H9 (cell line): ENCODE results near the gene C10orf71. TPM values are rescaled to one million over a fixed set of nuclear protein-coding genes. Genes with fewer than 3 reads are reported as not detected.

Source experiments
- DNase-seq: peaks from one replicate; pipeline ENCODE4 v3.0.0-alpha.2; 2017
- H2AFZ ChIP-seq: one replicate; pipeline ENCODE4 v1.6.1; 2013; ENCODE audit warnings: mild to moderate bottlenecking, low read length, control low read depth, moderate library complexity
- H2AK5ac ChIP-seq: 2 replicates; pipeline ENCODE4 v1.6.1; 2013; ENCODE audit warnings: low read length, control low read depth, mixed read lengths; ENCODE audit not compliant: insufficient read length
- H2BK120ac ChIP-seq: one replicate; pipeline ENCODE4 v1.6.1; 2013; ENCODE audit warnings: low read depth, mild to moderate bottlenecking, low read length, control low read depth, inconsistent platforms; ENCODE audit not compliant: poor library complexity, severe bottlenecking
- H2BK12ac ChIP-seq: 2 replicates; pipeline ENCODE4 v1.6.1; 2013; ENCODE audit warnings: low read length, control low read depth, mixed read lengths, low read depth; ENCODE audit not compliant: insufficient read length
- H2BK15ac ChIP-seq: 2 replicates; pipeline ENCODE4 v1.6.1; 2013; ENCODE audit warnings: low read depth, low read length, control low read depth
- H2BK20ac ChIP-seq: one replicate; pipeline ENCODE4 v1.6.1; 2013; ENCODE audit warnings: low read depth, mild to moderate bottlenecking, low read length, control low read depth, inconsistent platforms; ENCODE audit not compliant: poor library complexity, severe bottlenecking
- H2BK5ac ChIP-seq: 2 replicates; pipeline ENCODE4 v1.6.1; 2013; ENCODE audit warnings: low read length, control low read depth, mixed read lengths; ENCODE audit not compliant: insufficient read length
- H3K14ac ChIP-seq: 2 replicates; pipeline ENCODE4 v1.6.1; 2013; ENCODE audit warnings: low read length, control low read depth; ENCODE audit not compliant: insufficient read depth
- H3K18ac ChIP-seq: 2 replicates; pipeline ENCODE4 v1.6.1; 2013; ENCODE audit warnings: low read depth, mild to moderate bottlenecking, mixed read lengths, low read length, control low read depth; ENCODE audit not compliant: insufficient read length
- H3K23ac ChIP-seq: 2 replicates; pipeline ENCODE4 v1.6.1; 2013; ENCODE audit warnings: low read length, control low read depth, mixed read lengths, low read depth; ENCODE audit not compliant: insufficient read length
- H3K23me2 ChIP-seq: 2 replicates; pipeline ENCODE4 v1.6.1; 2013; ENCODE audit warnings: low read depth, mild to moderate bottlenecking, mixed read lengths, low read length, control low read depth; ENCODE audit not compliant: insufficient read length, poor library complexity, severe bottlenecking
- H3K27ac ChIP-seq: 2 replicates; pipeline ENCODE4 v1.5.1; 2013; ENCODE audit warnings: low read length, control low read depth, mixed read lengths, low read depth; ENCODE audit not compliant: insufficient read length
- H3K27me3 ChIP-seq: 2 replicates; pipeline ENCODE4 v1.6.1; 2013; ENCODE audit warnings: low read length, control low read depth, inconsistent platforms; ENCODE audit not compliant: insufficient read depth
- H3K4ac ChIP-seq: 2 replicates; pipeline ENCODE4 v1.6.1; 2013; ENCODE audit warnings: low read depth, mild to moderate bottlenecking, control low read depth, inconsistent platforms, low read length, moderate library complexity
- H3K4me1 ChIP-seq: 2 replicates; pipeline ENCODE4 v1.6.1; 2013; ENCODE audit warnings: low read length, control low read depth, inconsistent platforms; ENCODE audit not compliant: insufficient read depth
- H3K4me2 ChIP-seq: 2 replicates; pipeline ENCODE4 v1.6.1; 2013; ENCODE audit warnings: low read length, control low read depth, mixed read lengths; ENCODE audit not compliant: insufficient read length, insufficient read depth
- H3K56ac ChIP-seq: 2 replicates; pipeline ENCODE4 v1.6.1; 2013; ENCODE audit warnings: low read depth, mild to moderate bottlenecking, mixed read lengths, low read length, control low read depth; ENCODE audit not compliant: insufficient read length
- H3K79me1 ChIP-seq: 2 replicates; pipeline ENCODE4 v1.6.1; 2013; ENCODE audit warnings: low read depth, mild to moderate bottlenecking, moderate library complexity, low read length, control low read depth, inconsistent platforms; ENCODE audit not compliant: insufficient read depth, poor library complexity, severe bottlenecking
- H3K79me2 ChIP-seq: 2 replicates; pipeline ENCODE4 v1.6.1; 2013; ENCODE audit warnings: low read length, control low read depth, inconsistent platforms; ENCODE audit not compliant: insufficient read depth
- H3K9ac ChIP-seq: 2 replicates; pipeline ENCODE4 v1.6.1; 2013; ENCODE audit warnings: low read length, control low read depth, mixed read lengths; ENCODE audit not compliant: insufficient read length; ENCODE audit errors: extremely low read depth
- H3K9me3 ChIP-seq: one replicate; pipeline ENCODE4 v1.6.1; 2013; ENCODE audit warnings: low read depth, low read length, inconsistent platforms; ENCODE audit not compliant: control insufficient read depth
- H3T11ph ChIP-seq: one replicate; pipeline ENCODE4 v1.6.1; 2013; ENCODE audit warnings: mild to moderate bottlenecking, low read length, control low read depth, inconsistent platforms
- H4K20me1 ChIP-seq: one replicate; pipeline ENCODE4 v1.6.1; 2013; ENCODE audit not compliant: control insufficient read depth, insufficient read length, insufficient read depth
- H4K5ac ChIP-seq: 2 replicates; pipeline ENCODE4 v1.6.1; 2013; ENCODE audit warnings: low read depth, mild to moderate bottlenecking, mixed read lengths, low read length, control low read depth; ENCODE audit not compliant: insufficient read length
- H4K8ac ChIP-seq: replicated peaks from 2 replicates; pipeline ENCODE4 v1.6.1; 2013; ENCODE audit warnings: low read length, control low read depth, mixed read lengths, low read depth; ENCODE audit not compliant: insufficient read length
- H4K91ac ChIP-seq: 2 replicates; pipeline ENCODE4 v1.6.1; 2013; ENCODE audit warnings: low read depth, mild to moderate bottlenecking, moderate library complexity, mixed read lengths, low read length, control low read depth; ENCODE audit not compliant: insufficient read length
- H3K27ac Mint-ChIP-seq, 3 experiments: 2 replicates in 2 of 3; 3 replicates in 1 of 3; pipeline ENCODE4 v1.8.0; 2020 to 2021; ENCODE audit warnings: mixed read lengths in 3 of 3, mild to moderate bottlenecking in 1 of 3, moderate library complexity in 1 of 3
- H3K27me3 Mint-ChIP-seq: 2 replicates; pipeline ENCODE4 v1.8.0; 2021; ENCODE audit warnings: low read depth, mild to moderate bottlenecking, moderate library complexity, mixed read lengths
- H3K36me3 Mint-ChIP-seq, 3 experiments: 2 replicates in 2 of 3; 3 replicates in 1 of 3; pipeline ENCODE4 v1.8.0; 2020 to 2021; ENCODE audit warnings: low read depth in 3 of 3, mixed read lengths in 3 of 3; ENCODE audit not compliant: insufficient read depth in 1 of 3
- H3K4me1 Mint-ChIP-seq, 2 experiments: 2 replicates each; pipeline ENCODE4 v1.8.0; 2020; ENCODE audit warnings: mixed read lengths in 2 of 2
- H3K4me3 Mint-ChIP-seq, 2 experiments: 2 replicates in 1 of 2; 3 replicates in 1 of 2; pipeline ENCODE4 v1.8.0; 2020 to 2021; ENCODE audit warnings: mild to moderate bottlenecking in 2 of 2, mixed read lengths in 2 of 2, moderate library complexity in 1 of 2
- H3K9me3 Mint-ChIP-seq, 2 experiments: 2 replicates in 1 of 2; 3 replicates in 1 of 2; pipeline ENCODE4 v1.8.0; 2020; ENCODE audit warnings: mild to moderate bottlenecking in 2 of 2, mixed read lengths in 2 of 2, moderate library complexity in 1 of 2
- CTCF ChIP-seq: fragments of 200-600 bp; sonication (generic); conservative IDR thresholded peaks from 3 replicates; pipeline ENCODE4 v1.8.0; 2021; ENCODE audit warnings: antibody characterized with exemption, mild to moderate bottlenecking
- WGBS: extraction: QIAGEN DNeasy Blood & Tissue Kit; methylation state at CpG from one replicate; pipeline ENCODE4 v1.1.7; 2013; ENCODE audit warnings: missing lambda C conversion rate, low lambda C conversion rate, mixed read lengths; ENCODE audit not compliant: insufficient read length; ENCODE audit errors: extremely low coverage; 5-methylcytosine and 5-hydroxymethylcytosine counted together
- total RNA-seq: library from RNA; stranded (reverse); gene quantifications from 2 replicates; pipeline ENCODE4 v1.2.1, GENCODE V29; 2021

C10orf71 gene
- total RNA-seq, 1 experiment from 2014 or later, result not detected

- H3K9me3 Mint-ChIP-seq, result peaks cover 0 to 2% of the 10 kb centered on the region in 2 experiments; a peak in 2 of 5 replicates
These were observed 55.1 kb downstream of the C10orf71 start for GRCh38 chr10:49353895-49354566.

More at GRCh38 chr10:49353895-49354566, 55.1 kb downstream of the C10orf71 start:
- H2BK15ac ChIP-seq, result no peak overlapping the region
- no peak overlapping the region for H3K4ac ChIP-seq
- H2BK20ac ChIP-seq, result no peak overlapping the region
- Mint-ChIP-seq H3K27ac (no peak overlapping the region), H3K27me3 (no peaks in the 10 kb centered on the region), H3K4me1 (no peaks in the 10 kb centered on the region), H3K4me3 (no peak overlapping the region), H3K36me3 (no peaks in the 10 kb centered on the region; a peak in 2 of 7 replicates)
- no peak overlapping the region; the same call in 1 of the 2 replicates for H3K14ac ChIP-seq
- H3K79me2 ChIP-seq, result no peaks in the 10 kb centered on the region
- H3K18ac ChIP-seq, result no peak overlapping the region
- no peak overlapping the region for H4K8ac ChIP-seq
- TF ChIP-seq CTCF, result no peak
- no peak overlapping the region for H2BK120ac ChIP-seq
- no peak overlapping the region for H2AFZ ChIP-seq
- H3K9me3 ChIP-seq, result no peaks in the 10 kb centered on the region
- H3K27me3 ChIP-seq, result no peaks in the 10 kb centered on the region
- no peak overlapping the region for H3K9ac ChIP-seq
- no peaks in the 10 kb centered on the region for H3K23me2 ChIP-seq
- no peaks in the 10 kb centered on the region for H3K79me1 ChIP-seq
- no peaks in the 10 kb centered on the region for H4K20me1 ChIP-seq
- no peaks in the 10 kb centered on the region for H3K4me1 ChIP-seq
- H3K23ac ChIP-seq, result no peak overlapping the region
- WGBS, result no CpG with 5 or more reads among the region's 8 CpGs
- no peak overlapping the region for H4K91ac ChIP-seq
- no peak for DNase-seq
- no peak overlapping the region for H3K56ac ChIP-seq
- no peak overlapping the region for H3T11ph ChIP-seq
- H3K27ac ChIP-seq, result no peak overlapping the region
- H2BK5ac ChIP-seq, result no peak overlapping the region
- no peak overlapping the region for H2BK12ac ChIP-seq
- H2AK5ac ChIP-seq, result no peak overlapping the region
- no peak overlapping the region for H4K5ac ChIP-seq
- H3K4me2 ChIP-seq, result no peak overlapping the region
